Fibroblast of skin of back (primary cell): ENCODE data around the gene LY6G6D.
"Not testable (repeated sequence)": the region's sequence is repeated elsewhere in the genome, so short reads cannot be mapped to it uniquely, and the experiment has no call there.

ENCODE experiments used
- DNase-seq: peaks from one replicate; pipeline ENCODE4 v3.0.0-alpha.2; 2013

The LY6G6D gene

GRCh38 chr6:31692353-31692752 lies 22.8 kb upstream of the LY6G6D start:
- DNase-seq, result no peak

DNA sequence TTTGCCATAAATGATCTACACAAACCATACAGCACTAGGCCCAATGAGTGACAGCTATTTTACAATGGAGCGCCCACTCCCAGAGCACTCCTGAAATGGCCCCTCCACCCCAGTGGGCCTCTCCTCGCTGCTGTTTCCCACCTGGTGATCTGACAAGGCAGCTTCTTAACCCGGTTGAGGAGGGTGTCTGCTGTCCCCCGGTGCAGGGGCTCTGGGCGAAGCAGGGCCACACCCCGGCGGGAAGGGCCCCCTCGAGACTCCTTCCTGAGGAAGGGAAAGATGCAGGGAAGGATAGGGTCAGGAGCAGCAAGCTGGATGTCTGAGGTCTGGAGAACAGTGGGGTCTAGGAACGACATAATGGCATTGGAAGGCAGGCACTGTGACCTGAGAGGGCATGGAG lies 22.3 kb upstream of the LY6G6D start:
- no peak for DNase-seq

- DNase-seq, result no peak
Measured at GRCh38 chr6:31693535-31693934, 21.6 kb upstream of the LY6G6D start.

DNA sequence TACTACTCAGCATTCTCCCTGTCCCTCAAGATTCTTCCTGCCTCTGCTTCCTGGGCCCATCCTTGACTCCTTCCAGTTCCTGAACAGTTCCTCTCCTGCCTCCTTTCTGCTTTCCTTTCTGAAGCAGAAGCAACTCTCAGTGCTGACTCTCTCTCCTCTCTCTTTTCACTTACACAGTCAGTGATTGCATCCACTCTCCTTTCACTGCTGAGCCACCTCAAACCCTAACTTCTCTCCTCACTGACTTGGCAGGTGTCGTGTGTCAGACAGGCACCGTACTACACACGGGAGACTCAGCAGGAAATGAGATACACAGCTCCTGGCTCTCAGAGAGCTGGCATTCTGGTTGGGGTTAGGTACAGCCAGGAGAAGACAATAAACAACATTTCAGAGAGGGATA lies 17.6 kb upstream of the LY6G6D start:
- DNase-seq, result no peak

- DNase-seq, result no peak
Measured at GRCh38 chr6:31700740-31701401, 14.3 kb upstream of the LY6G6D start.

GRCh38 chr6:31701666-31702404 lies 13.3 kb upstream of the LY6G6D start:
- no peak for DNase-seq

DNA sequence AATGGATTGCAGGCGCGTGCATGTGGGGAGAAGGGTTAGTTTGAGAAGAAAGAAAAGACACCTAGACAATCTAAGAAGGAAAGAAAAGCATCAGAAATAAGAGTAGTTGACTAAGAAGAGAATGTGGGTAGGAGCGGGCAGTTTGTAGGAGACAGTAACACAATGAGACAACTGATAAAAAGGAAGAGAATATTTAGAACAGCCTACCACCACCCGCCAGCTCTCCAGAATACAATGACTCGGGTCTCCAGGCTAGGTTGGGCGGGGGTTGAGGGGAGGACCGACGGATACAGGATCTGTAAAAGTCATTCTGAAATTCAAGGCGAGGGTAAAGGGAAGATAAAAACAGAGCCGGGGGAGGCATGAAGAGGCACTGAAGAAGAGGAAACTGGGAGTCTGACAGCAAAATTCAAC lies 12.7 kb upstream of the LY6G6D start:
- no peak for DNase-seq

GRCh38 chr6:31702819-31703716 lies 12.1 kb upstream of the LY6G6D start, which contains the start of gene ABHD16A:
Gene ABHD16A, minus strand, starts transcription at chr6:31703324. Its CDS starts 43 bp downstream, at chr6:31703281.
- DNase-seq, result peak; percentile 98

GRCh38 chr6:31705931-31706330 lies 9.2 kb upstream of the LY6G6D start:
- no peak for DNase-seq

- DNase-seq, result no peak
Measured at GRCh38 chr6:31706599-31706998, 8.5 kb upstream of the LY6G6D start, which contains the start of gene LY6G6F. Gene LY6G6F, plus strand, starts transcription at chr6:31706866. Its CDS starts 41 bp downstream, at chr6:31706907.

GRCh38 chr6:31707701-31708100 lies 7.4 kb upstream of the LY6G6D start:
- no peak for DNase-seq

DNA sequence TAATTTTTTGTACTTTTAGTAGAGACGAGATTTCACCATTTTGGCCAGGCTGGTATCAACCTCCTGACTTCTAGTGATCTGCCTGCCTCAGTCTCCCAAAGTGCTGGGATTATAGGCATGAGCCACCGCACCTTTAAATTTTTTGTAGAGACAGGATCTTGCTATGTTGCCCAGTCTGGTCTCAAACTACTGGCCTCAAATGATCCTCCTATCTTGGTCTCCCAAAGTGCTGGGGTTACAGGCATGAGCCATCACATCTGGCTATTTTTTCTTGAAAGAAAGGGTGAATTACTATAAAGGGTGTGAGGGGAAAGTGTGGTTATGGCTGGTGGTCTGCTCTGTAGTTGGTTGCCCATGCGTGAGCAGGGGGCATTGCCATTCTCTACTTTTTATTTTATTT lies 6.9 kb upstream of the LY6G6D start:
- DNase-seq, result no peak

GRCh38 chr6:31709157-31709556 lies 6.0 kb upstream of the LY6G6D start:
- DNase-seq, result not testable (repeated sequence)

GRCh38 chr6:31710523-31711219 lies 4.5 kb upstream of the LY6G6D start:
- no peak for DNase-seq

DNA sequence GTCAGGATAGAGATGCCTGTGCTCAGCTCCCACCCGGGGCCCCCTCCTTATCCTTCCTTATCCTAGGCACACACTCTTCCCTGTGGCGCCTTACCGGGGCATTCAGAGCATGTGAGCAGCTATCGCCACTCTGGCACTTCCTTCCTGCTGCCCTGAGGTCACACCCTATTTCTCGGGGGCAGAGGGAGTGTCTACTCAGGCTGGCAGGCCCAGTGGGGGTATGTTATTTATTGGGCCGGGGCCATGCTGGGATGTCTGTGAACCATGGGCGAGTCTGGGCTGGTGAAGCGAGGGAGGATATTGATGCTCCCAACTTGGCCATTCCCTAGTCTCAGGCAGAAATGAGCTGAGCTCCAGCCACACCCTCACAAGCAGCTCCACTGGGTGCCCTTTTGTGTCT lies 3.9 kb upstream of the LY6G6D start:
- DNase-seq, result no peak

DNA sequence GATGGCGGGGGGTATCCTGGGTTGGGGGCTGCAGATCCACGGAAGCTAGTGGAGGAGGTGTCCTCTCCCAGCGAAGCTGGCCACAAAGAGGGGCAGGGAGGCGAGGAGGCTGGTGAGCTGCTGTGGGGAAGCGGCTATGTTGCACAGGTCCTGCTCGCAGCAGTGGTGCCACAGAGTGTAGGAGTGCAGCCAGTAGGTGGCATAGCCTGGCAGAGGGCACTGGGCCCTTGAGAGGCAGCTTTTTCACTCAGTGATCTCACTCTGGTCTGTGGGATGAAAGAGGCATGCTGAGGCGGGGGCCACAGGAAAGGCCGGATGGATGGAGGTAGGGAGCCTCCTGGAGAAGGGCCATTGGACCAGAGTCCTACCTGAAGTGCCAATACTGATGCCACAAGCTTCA lies 2.9 kb upstream of the LY6G6D start:
- DNase-seq, result no peak

GRCh38 chr6:31713465-31713864 lies 1.7 kb upstream of the LY6G6D start:
- DNase-seq, result no peak

GRCh38 chr6:31713991-31714684 lies 1.0 kb upstream of the LY6G6D start:
- no peak for DNase-seq

GRCh38 chr6:31717499-31718222 lies 2.5 kb downstream of the LY6G6D start:
- no peak for DNase-seq

DNA sequence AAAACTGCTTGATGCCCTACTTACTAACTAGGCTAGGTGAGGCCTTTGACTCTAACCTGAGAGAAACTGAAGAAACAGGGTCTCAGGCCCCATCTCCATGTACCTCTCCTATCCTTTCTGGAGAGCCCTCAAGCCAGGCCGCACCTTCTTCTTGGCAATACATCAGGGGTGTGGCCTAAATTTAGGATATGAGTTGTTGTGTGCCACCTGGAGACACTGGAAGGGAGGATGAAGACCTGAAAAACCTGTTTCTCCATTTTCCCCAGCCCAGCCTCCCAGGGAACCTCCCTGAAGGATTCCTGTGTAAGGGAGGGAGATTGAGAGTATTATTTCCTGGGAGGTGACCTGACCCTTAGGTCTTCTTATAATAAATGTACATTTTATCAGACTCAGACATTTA lies 3.1 kb downstream of the LY6G6D start:
- no peak for DNase-seq

DNA sequence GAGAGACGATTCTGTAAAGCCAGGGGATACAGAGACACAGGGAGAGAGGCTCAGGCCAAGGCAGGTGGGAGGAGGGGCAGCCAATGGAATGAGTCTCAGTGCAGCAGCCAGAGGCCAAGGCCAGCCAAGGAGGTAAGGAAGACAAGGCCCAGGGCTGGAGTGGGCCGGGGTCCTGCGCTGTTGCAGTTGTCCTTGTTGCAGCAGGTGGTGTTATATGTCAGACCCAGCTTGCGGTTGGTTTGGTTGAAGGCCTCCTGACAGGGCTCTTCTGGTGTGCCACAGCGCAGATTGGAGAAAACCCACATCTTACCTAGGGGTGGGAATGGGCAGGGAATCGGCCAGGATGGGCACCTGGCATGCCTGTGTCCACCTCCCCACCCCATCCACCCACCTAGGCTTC lies 3.9 kb downstream of the LY6G6D start:
- no peak for DNase-seq
